Prostate gland (tissue), 2 donors: ENCODE measurements around the gene MPZL1. TPM values are rescaled to one million over a fixed set of nuclear protein-coding genes. Genes with fewer than 3 reads are reported as not detected.
A peak's percentile ranks its signal among the peaks of the same experiment; 100 is the strongest.

ENCODE experiments used
- DNase-seq: peaks from one replicate; pipeline ENCODE4 v3.0.0-alpha.2; 2019; ENCODE audit warnings: low spot score
- H3K27ac ChIP-seq, 2 donors: fragments of 200-600 bp; sonication (generic); 2 replicates each; pipeline ENCODE4 v1.5.1; 2017 to 2019
- H3K27me3 ChIP-seq: fragments of 200-600 bp; sonication (generic); replicated peaks from 2 replicates; pipeline ENCODE4 v1.5.1; 2019; ENCODE audit not compliant: insufficient read depth
- H3K36me3 ChIP-seq, 2 donors: fragments of 200-600 bp; sonication (generic); 1 replicate in 1 of 2; 2 replicates in 1 of 2; pipeline versions ENCODE4 v1.5.1 to v1.8.1; 2017 to 2019
- H3K4me1 ChIP-seq: fragments of 200-600 bp; sonication (generic); replicated peaks from 2 replicates; pipeline ENCODE4 v1.5.1; 2019
- H3K4me3 ChIP-seq, 2 donors: fragments of 200-600 bp; sonication (generic); 2 replicates each; pipeline ENCODE4 v1.5.1; 2017 to 2019
- H3K9me3 ChIP-seq: fragments of 200-600 bp; sonication (generic); 2 replicates; pipeline ENCODE4 v1.5.1; 2017
- POLR2A ChIP-seq: fragments of 450-650 bp; IDR thresholded peaks from one replicate; pipeline ENCODE4 v1.6.1; 2016; ENCODE audit warnings: antibody characterized with exemption, mild to moderate bottlenecking
- POLR2AphosphoS5 ChIP-seq: sonication (generic); formaldehyde crosslinking; IDR thresholded peaks from one replicate; pipeline ENCODE4 v1.6.1; 2017; ENCODE audit warnings: antibody characterized with exemption
- WGBS: methylation state at CpG from one replicate; pipeline ENCODE4 v1.1.5; 2018; 5-methylcytosine and 5-hydroxymethylcytosine counted together
- intact Hi-C: fragments of 100-400 bp; cut with DNase I; formaldehyde crosslinking; loops from one replicate; pipeline ENCODE4 v1.14.2; 2022
- total RNA-seq, 2 donors: library from RNA; depleted of rRNA; stranded (reverse); fragments of >200 nt; gene quantifications; one replicate each; pipeline ENCODE4 v1.1.0, GENCODE V29; 2016
- TF ChIP-seq, protein P1 (sequence below), 4 experiments: fragments of 200-600 bp in 2 of 4; fragments of 450-650 bp in 2 of 4; sonication (generic) in 2 of 4; IDR thresholded peaks; 1 replicate in 3 of 4; 2 replicates in 1 of 4; pipeline ENCODE4 v1.5.1; 2016 to 2019; ENCODE audit warnings: antibody characterized with exemption in 4 of 4, mild to moderate bottlenecking in 2 of 4, moderate library complexity in 2 of 4

MPZL1 gene
- total RNA-seq, 2 donors from 2014 or later, result 52.5 to 135 TPM

DNA sequence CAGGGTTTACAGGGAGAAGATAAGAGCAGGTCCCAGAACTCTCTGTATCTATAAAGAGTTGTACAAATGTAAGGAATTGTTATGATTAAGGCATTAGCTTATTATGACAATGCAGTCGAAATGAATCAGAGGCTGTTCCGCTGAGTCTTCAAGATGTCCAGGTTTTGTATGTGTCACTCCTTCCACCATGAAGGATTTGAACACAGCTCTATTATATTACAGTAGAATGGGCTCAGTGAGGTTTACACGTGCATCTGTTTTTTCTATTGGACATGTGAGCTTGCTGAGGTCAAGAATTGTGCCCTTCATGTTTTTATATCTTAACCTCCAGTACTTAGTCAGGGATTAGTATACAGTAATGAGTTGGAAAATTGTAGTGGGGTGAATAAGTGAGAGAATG lies 86.3 kb downstream of the MPZL1 start:
- no peak overlapping the region for H3K4me3 ChIP-seq
- TF ChIP-seq POLR2A (no peak), POLR2AphosphoS5 (no peak)
- TF ChIP-seq, protein P1, sequence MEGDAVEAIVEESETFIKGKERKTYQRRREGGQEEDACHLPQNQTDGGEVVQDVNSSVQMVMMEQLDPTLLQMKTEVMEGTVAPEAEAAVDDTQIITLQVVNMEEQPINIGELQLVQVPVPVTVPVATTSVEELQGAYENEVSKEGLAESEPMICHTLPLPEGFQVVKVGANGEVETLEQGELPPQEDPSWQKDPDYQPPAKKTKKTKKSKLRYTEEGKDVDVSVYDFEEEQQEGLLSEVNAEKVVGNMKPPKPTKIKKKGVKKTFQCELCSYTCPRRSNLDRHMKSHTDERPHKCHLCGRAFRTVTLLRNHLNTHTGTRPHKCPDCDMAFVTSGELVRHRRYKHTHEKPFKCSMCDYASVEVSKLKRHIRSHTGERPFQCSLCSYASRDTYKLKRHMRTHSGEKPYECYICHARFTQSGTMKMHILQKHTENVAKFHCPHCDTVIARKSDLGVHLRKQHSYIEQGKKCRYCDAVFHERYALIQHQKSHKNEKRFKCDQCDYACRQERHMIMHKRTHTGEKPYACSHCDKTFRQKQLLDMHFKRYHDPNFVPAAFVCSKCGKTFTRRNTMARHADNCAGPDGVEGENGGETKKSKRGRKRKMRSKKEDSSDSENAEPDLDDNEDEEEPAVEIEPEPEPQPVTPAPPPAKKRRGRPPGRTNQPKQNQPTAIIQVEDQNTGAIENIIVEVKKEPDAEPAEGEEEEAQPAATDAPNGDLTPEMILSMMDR (IDR thresholded peaks at IDR 0.05), result no peak
- H3K36me3 ChIP-seq, result no peaks in the 10 kb centered on the region
- no peaks in the 10 kb centered on the region for H3K4me1 ChIP-seq
- intact Hi-C loops, result loop anchor here (10.0 kb wide), 1 partner anchor 253 kb away; the partner anchor contains the start of gene CREG1
- no peak overlapping the region for H3K27ac ChIP-seq
- no peaks in the 10 kb centered on the region for H3K27me3 ChIP-seq
- H3K9me3 ChIP-seq, result no peaks in the 10 kb centered on the region
- no peak for DNase-seq
- WGBS, result 80% methylated on average over 3 of the region's 3 CpGs

DNA sequence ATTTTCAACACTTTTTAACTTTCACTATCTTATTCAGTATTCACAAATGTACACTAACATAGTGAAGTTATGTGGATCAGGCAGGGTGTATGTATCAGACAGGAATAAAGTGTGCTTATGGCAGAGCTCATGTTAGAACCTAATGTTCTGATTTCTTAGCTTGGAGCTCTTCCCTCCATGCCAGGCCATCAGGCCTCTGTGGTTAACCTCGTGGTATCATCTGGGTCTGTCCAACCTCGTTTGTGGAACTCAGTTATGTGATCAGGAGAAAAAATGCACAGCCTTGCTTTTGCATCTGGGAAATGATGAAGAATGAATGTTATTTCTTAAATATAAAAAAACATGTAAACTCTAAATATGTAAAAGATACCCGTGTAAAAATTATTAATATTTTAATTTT lies 86.9 kb downstream of the MPZL1 start:
- no peaks in the 10 kb centered on the region for H3K9me3 ChIP-seq
- no peak overlapping the region for H3K27ac ChIP-seq
- H3K4me1 ChIP-seq, result no peaks in the 10 kb centered on the region
- no peak for TF ChIP-seq POLR2AphosphoS5
- TF ChIP-seq POLR2A, result no peak
- TF ChIP-seq, protein P1 (IDR thresholded peaks at IDR 0.05), result no peak
- no peak for DNase-seq
- no peaks in the 10 kb centered on the region for H3K36me3 ChIP-seq
- intact Hi-C loops, result loop anchor here (10.0 kb wide), 1 partner anchor 254 kb away; the partner anchor contains the start of gene CREG1
- no peaks in the 10 kb centered on the region for H3K27me3 ChIP-seq
- no peak overlapping the region for H3K4me3 ChIP-seq
- WGBS, result 61% methylated on average over 3 of the region's 3 CpGs

DNA sequence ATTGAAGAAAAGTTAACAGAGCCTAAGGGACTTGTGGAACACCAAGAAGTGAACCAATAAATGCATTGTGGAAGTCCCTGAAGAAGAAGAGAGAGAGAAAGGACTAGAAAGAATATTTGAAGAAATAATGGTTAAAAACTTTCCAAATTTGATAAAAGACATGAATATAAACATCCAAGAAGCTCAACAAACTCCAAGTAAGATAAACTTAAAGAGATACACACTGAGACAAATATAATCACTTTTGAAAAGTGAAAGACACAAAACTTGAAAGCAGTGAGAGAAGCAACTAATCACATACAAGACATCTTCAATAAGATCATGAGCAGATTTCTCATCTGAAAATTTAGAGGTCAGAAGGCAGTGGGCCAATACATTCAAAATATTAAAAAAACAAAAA lies 91.2 kb downstream of the MPZL1 start:
- intact Hi-C loops, result no loop called here
- H3K27me3 ChIP-seq, result no peaks in the 10 kb centered on the region
- no peak for DNase-seq

DNA sequence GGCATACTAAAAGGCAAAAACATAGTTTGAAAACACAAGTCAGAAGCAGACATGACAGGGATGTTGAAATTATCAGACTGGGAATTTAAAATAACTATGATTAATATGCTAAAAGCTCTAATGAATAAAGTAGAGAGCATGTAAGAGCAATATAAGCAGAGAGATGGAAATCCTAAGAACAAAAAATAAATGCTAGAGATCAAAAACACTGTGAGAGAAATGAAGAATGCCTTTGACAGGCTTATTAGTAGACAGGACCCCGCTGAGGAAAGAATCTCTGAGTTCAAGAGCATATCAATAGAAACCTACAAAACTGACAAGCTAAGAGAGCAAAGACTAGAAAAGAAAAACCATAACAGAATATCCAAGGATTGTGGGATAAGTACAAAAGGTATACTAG lies 93.9 kb downstream of the MPZL1 start:
- no peak for TF ChIP-seq POLR2AphosphoS5
- TF ChIP-seq POLR2A, result no peak
- TF ChIP-seq, protein P1 (IDR thresholded peaks at IDR 0.05), result no peak
- H3K4me1 ChIP-seq, result no peaks in the 10 kb centered on the region
- no peak overlapping the region for H3K27ac ChIP-seq
- H3K9me3 ChIP-seq, result no peaks in the 10 kb centered on the region
- 91% methylated on average over 1 of the region's 1 CpG for WGBS
- H3K4me3 ChIP-seq, result no peak overlapping the region
- H3K27me3 ChIP-seq, result no peaks in the 10 kb centered on the region
- H3K36me3 ChIP-seq, result no peaks in the 10 kb centered on the region
- DNase-seq, result no peak
- intact Hi-C loops, result no loop called here

More for the DNA sequence above, 91.2 kb downstream of the MPZL1 start:
- no peak overlapping the region for H3K4me3 ChIP-seq
- TF ChIP-seq POLR2AphosphoS5 (no peak), POLR2A (no peak)
- TF ChIP-seq, protein P1 (IDR thresholded peaks at IDR 0.05), result no peak
- no peaks in the 10 kb centered on the region for H3K4me1 ChIP-seq
- no peaks in the 10 kb centered on the region for H3K9me3 ChIP-seq
- no peaks in the 10 kb centered on the region for H3K36me3 ChIP-seq
- H3K27ac ChIP-seq, result no peak overlapping the region

DNA sequence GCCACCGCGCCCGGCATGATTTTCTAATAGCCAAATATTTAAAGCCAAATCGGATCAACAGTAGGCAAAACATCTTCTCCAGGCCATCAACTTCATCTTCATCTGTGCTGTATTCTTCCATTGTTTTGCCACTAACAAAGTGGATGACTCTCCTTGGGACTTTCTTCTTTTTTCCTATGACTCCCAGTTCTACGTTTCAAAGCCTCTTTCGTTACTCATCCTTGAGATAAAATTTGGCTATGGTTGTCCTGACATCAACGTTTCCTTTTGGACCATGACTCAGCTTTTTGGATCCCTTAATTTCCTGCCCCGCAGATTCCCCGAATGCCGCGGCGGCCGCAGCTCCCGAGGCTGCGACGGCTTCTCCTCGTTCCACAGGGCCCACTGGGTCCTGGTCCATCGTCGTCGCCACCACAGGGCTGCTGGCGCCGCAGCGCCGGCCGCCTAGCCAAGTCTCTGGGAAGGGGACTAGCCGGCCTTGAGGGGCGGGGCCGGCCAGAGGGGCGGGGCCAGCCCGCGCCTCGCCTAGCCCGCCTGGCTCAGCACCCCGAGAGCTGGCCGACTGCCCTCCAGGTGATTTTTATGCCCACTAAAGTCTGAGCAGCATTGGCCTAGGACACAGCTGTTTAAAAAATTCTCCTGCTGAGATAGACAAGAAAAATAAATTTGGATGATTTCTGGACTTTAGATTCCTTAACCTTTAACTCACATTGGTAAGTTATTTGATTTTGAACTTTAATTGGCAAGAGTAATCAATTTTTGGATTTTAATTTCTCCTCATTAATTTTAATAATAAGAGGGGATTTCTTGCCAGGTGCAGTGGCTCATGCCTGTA lies 98.3 kb downstream of the MPZL1 start:
- Histone ChIP-seq H3K4me1 (no peaks in the 10 kb centered on the region), H3K27me3 (no peaks in the 10 kb centered on the region), H3K4me3 (peak overlapping the region; percentile 24 to 28), H3K9me3 (no peaks in the 10 kb centered on the region), H3K27ac (peak overlapping the region; percentile 67 to 71), H3K36me3 (no peaks in the 10 kb centered on the region)
- DNase-seq, result peak; percentile 64
- 19% methylated on average over 31 of the region's 35 CpGs for WGBS
- TF ChIP-seq, protein P1 (IDR thresholded peaks at IDR 0.05), result no peak
- TF ChIP-seq POLR2AphosphoS5 (peak; percentile 77), POLR2A (peak; percentile 53)
- intact Hi-C loops, result no loop called here
